HuH-7 (cell line): ENCODE measurements around the gene SPX.
A peak's percentile ranks its signal among the peaks of the same experiment; 100 is the strongest.

ENCODE experiments used
- DNase-seq: peaks from one replicate; pipeline ENCODE4 v3.0.0; 2011; ENCODE audit warnings: low spot score

The SPX gene

GRCh38 chr12:21538061-21538653, 12.1 kb downstream of the SPX start:
- no peak for DNase-seq

- DNase-seq, result no peak
Observed at GRCh38 chr12:21539797-21540196, 13.7 kb downstream of the SPX start.

- DNase-seq, result no peak
Observed at GRCh38 chr12:21541773-21542172, 15.7 kb downstream of the SPX start.

- DNase-seq, result no peak
Observed at GRCh38 chr12:21542403-21542802, 16.3 kb downstream of the SPX start.

- DNase-seq, result no peak
Observed at GRCh38 chr12:21543151-21543550, 17.1 kb downstream of the SPX start.

GRCh38 chr12:21545557-21545956, 19.5 kb downstream of the SPX start:
- no peak for DNase-seq

GRCh38 chr12:21546716-21547115, 20.6 kb downstream of the SPX start:
- DNase-seq, result no peak

GRCh38 chr12:21547437-21547836, 21.3 kb downstream of the SPX start:
- no peak for DNase-seq

GRCh38 chr12:21551841-21552465, 25.9 kb downstream of the SPX start:
- DNase-seq, result no peak

GRCh38 chr12:21552635-21553328, 26.7 kb downstream of the SPX start:
- DNase-seq, result no peak

- DNase-seq, result no peak
Observed at GRCh38 chr12:21553329-21553675, 27.2 kb downstream of the SPX start.

GRCh38 chr12:21558100-21558679, 32.1 kb downstream of the SPX start:
- no peak for DNase-seq

- no peak for DNase-seq
Observed at GRCh38 chr12:21559855-21560569, 33.9 kb downstream of the SPX start.

GRCh38 chr12:21561158-21561557, 35.1 kb downstream of the SPX start:
- DNase-seq, result no peak

GRCh38 chr12:21562859-21563258, 36.8 kb downstream of the SPX start:
- DNase-seq, result no peak

GRCh38 chr12:21566223-21566906, 40.3 kb downstream of the SPX start:
- DNase-seq, result peak; percentile 30

GRCh38 chr12:21566907-21567394, 40.9 kb downstream of the SPX start:
- no peak for DNase-seq

GRCh38 chr12:21568115-21568514, 42.0 kb downstream of the SPX start:
- DNase-seq, result no peak

GRCh38 chr12:21571046-21571445, 45.0 kb downstream of the SPX start:
- DNase-seq, result no peak

GRCh38 chr12:21573733-21574358, 47.8 kb downstream of the SPX start:
- DNase-seq, result no peak

GRCh38 chr12:21576431-21576830, 50.3 kb downstream of the SPX start:
- no peak for DNase-seq
